HEK293 (cell line): Measurements from ENCODE around the gene LY6G6D.

ENCODE experiments used
- BCL11A ChIP-seq: fragments of 450-650 bp; formaldehyde crosslinking; IDR thresholded peaks from 2 replicates; pipeline ENCODE4 v1.5.1; 2016; ENCODE audit warnings: low read depth, missing biosample characterization, missing genetic modification characterization
- IKZF3 ChIP-seq: fragments of 450-650 bp; IDR thresholded peaks from 2 replicates; pipeline ENCODE4 v1.5.0; 2018; ENCODE audit warnings: missing biosample characterization, mild to moderate bottlenecking, missing genetic modification characterization, moderate library complexity
- INSM2 ChIP-seq: fragments of 450-650 bp; formaldehyde crosslinking; IDR thresholded peaks from 2 replicates; pipeline ENCODE4 v1.5.1; 2016; ENCODE audit warnings: missing biosample characterization, missing genetic modification characterization
- RBAK ChIP-seq: fragments of 450-650 bp; formaldehyde crosslinking; IDR thresholded peaks from 2 replicates; pipeline ENCODE4 v1.5.1; 2016; ENCODE audit warnings: missing biosample characterization, missing genetic modification characterization
- SETDB1 ChIP-seq: IDR thresholded peaks from one replicate; pipeline ENCODE4 v1.6.1; 2017; ENCODE audit warnings: mild to moderate bottlenecking, low read length, moderate library complexity, mixed read lengths; ENCODE audit not compliant: insufficient read length
- SP3 ChIP-seq: fragments of 450-650 bp; formaldehyde crosslinking; IDR thresholded peaks from 2 replicates; pipeline ENCODE4 v1.5.1; 2016; ENCODE audit warnings: missing biosample characterization, missing genetic modification characterization
- ZNF121 ChIP-seq: fragments of 450-650 bp; formaldehyde crosslinking; IDR thresholded peaks from 2 replicates; pipeline ENCODE4 v1.5.1; 2016; ENCODE audit warnings: missing biosample characterization, missing genetic modification characterization
- ZNF140 ChIP-seq: fragments of 450-650 bp; formaldehyde crosslinking; IDR thresholded peaks from 2 replicates; pipeline ENCODE4 v1.5.1; 2016; ENCODE audit warnings: missing biosample characterization, missing genetic modification characterization
- ZNF155 ChIP-seq: fragments of 450-650 bp; formaldehyde crosslinking; IDR thresholded peaks from 2 replicates; pipeline ENCODE4 v1.5.1; 2016; ENCODE audit warnings: missing biosample characterization, missing genetic modification characterization
- ZNF16 ChIP-seq: fragments of 450-650 bp; formaldehyde crosslinking; IDR thresholded peaks from 2 replicates; pipeline ENCODE4 v1.5.1; 2016; ENCODE audit warnings: low read depth, missing biosample characterization, missing genetic modification characterization
- ZNF24 ChIP-seq: fragments of 450-650 bp; formaldehyde crosslinking; IDR thresholded peaks from 2 replicates; pipeline ENCODE4 v1.5.1; 2016; ENCODE audit warnings: missing biosample characterization, missing genetic modification characterization
- ZNF335 ChIP-seq: fragments of 450-650 bp; formaldehyde crosslinking; conservative IDR thresholded peaks from 2 replicates; pipeline ENCODE4 v1.5.1; 2016; ENCODE audit warnings: missing biosample characterization, missing genetic modification characterization
- ZNF558 ChIP-seq: fragments of 450-650 bp; formaldehyde crosslinking; IDR thresholded peaks from 2 replicates; pipeline ENCODE4 v1.5.1; 2016; ENCODE audit warnings: missing biosample characterization, missing genetic modification characterization
- ZNF768 ChIP-seq: fragments of 450-650 bp; formaldehyde crosslinking; IDR thresholded peaks from 2 replicates; pipeline ENCODE4 v1.5.1; 2018; ENCODE audit warnings: missing biosample characterization, mild to moderate bottlenecking, missing genetic modification characterization
- TF ChIP-seq, protein P1 (sequence below): fragments of 450-650 bp; formaldehyde crosslinking; conservative IDR thresholded peaks from 2 replicates; pipeline ENCODE4 v1.5.1; 2016; ENCODE audit warnings: low read depth, missing biosample characterization, missing genetic modification characterization
- TF ChIP-seq, protein P2 (sequence below): fragments of 450-650 bp; formaldehyde crosslinking; IDR thresholded peaks from 2 replicates; pipeline ENCODE4 v1.5.1; 2016; ENCODE audit warnings: missing biosample characterization, missing genetic modification characterization
- TF ChIP-seq, protein P3 (sequence below): fragments of 450-650 bp; IDR thresholded peaks from 2 replicates; pipeline ENCODE4 v1.5.1; 2018; ENCODE audit warnings: missing biosample characterization, missing genetic modification characterization
- TF ChIP-seq, protein P4 (sequence below): fragments of 450-650 bp; formaldehyde crosslinking; IDR thresholded peaks from 2 replicates; pipeline ENCODE4 v1.5.1; 2016; ENCODE audit warnings: missing biosample characterization, missing genetic modification characterization
- TF ChIP-seq, protein P5 (sequence below): sonication (generic); formaldehyde crosslinking; IDR thresholded peaks from 2 replicates; pipeline ENCODE4 v1.8.1; 2022; ENCODE audit warnings: mild to moderate bottlenecking, moderate library complexity, missing genetic modification reagents
- TF ChIP-seq, protein P6 (sequence below): fragments of 450-650 bp; formaldehyde crosslinking; IDR thresholded peaks from 2 replicates; pipeline ENCODE4 v1.5.1; 2016; ENCODE audit warnings: missing biosample characterization, missing genetic modification characterization
- TF ChIP-seq, protein P7 (sequence below): fragments of 450-650 bp; formaldehyde crosslinking; IDR thresholded peaks from 2 replicates; pipeline ENCODE4 v1.5.1; 2017; ENCODE audit warnings: missing biosample characterization, missing genetic modification characterization

Gene LY6G6D

DNA sequence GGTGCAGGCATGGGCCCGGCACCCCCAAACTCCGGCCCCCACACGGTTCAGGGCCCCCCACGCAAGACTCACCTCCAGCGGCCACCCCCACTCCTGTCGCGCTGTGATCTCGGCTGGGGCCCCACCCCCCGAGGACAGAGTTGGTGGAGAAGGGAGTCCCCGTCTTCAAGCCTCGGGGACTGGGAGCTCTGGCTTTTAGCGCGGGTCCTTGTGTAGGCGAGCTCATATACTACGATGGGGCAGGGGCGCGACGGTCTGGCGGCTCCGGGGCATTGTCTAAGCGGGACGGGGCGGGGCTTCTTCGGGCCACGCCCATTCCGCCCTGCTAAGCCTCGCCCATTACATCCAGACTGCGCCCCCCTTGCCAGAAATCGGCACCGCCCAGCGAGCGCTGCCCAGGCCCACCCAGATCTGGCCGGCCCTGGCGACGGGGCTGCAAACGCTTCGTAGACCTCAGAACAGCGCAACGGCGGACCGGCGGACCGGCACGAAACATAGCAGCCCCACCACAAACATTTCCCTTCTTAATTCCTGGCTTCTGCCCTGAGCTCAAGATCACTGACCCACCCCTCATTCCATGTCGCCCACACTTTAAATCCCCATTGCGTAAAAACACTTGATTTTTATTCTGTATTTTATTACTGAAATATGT lies 15.0 kb downstream of the LY6G6D start (continued):
- TF ChIP-seq, protein P1, sequence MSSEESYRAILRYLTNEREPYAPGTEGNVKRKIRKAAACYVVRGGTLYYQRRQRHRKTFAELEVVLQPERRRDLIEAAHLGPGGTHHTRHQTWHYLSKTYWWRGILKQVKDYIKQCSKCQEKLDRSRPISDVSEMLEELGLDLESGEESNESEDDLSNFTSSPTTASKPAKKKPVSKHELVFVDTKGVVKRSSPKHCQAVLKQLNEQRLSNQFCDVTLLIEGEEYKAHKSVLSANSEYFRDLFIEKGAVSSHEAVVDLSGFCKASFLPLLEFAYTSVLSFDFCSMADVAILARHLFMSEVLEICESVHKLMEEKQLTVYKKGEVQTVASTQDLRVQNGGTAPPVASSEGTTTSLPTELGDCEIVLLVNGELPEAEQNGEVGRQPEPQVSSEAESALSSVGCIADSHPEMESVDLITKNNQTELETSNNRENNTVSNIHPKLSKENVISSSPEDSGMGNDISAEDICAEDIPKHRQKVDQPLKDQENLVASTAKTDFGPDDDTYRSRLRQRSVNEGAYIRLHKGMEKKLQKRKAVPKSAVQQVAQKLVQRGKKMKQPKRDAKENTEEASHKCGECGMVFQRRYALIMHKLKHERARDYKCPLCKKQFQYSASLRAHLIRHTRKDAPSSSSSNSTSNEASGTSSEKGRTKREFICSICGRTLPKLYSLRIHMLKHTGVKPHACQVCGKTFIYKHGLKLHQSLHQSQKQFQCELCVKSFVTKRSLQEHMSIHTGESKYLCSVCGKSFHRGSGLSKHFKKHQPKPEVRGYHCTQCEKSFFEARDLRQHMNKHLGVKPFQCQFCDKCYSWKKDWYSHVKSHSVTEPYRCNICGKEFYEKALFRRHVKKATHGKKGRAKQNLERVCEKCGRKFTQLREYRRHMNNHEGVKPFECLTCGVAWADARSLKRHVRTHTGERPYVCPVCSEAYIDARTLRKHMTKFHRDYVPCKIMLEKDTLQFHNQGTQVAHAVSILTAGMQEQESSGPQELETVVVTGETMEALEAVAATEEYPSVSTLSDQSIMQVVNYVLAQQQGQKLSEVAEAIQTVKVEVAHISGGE (tag by site-specific recombination) = 0 out of 2 replicates have a peak, but pooled peaks have one; percentile 17
- no peak for TF ChIP-seq BCL11A (tag by site-specific recombination)
- TF ChIP-seq INSM2 (tag by site-specific recombination) = no peak
- TF ChIP-seq ZNF140 (tag by site-specific recombination) = no peak
- no peak for TF ChIP-seq ZNF558
- TF ChIP-seq, protein P2, sequence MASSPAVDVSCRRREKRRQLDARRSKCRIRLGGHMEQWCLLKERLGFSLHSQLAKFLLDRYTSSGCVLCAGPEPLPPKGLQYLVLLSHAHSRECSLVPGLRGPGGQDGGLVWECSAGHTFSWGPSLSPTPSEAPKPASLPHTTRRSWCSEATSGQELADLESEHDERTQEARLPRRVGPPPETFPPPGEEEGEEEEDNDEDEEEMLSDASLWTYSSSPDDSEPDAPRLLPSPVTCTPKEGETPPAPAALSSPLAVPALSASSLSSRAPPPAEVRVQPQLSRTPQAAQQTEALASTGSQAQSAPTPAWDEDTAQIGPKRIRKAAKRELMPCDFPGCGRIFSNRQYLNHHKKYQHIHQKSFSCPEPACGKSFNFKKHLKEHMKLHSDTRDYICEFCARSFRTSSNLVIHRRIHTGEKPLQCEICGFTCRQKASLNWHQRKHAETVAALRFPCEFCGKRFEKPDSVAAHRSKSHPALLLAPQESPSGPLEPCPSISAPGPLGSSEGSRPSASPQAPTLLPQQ (tag by site-specific recombination) = peak; percentile 89
- TF ChIP-seq ZNF768 (tag by site-specific recombination) = no peak
- TF ChIP-seq SP3 (tag by site-specific recombination) = peak; percentile 91
- TF ChIP-seq RBAK = no peak
- no peak for TF ChIP-seq IKZF3 (tag by site-specific recombination)
- no peak for TF ChIP-seq ZNF121
- TF ChIP-seq, protein P3, sequence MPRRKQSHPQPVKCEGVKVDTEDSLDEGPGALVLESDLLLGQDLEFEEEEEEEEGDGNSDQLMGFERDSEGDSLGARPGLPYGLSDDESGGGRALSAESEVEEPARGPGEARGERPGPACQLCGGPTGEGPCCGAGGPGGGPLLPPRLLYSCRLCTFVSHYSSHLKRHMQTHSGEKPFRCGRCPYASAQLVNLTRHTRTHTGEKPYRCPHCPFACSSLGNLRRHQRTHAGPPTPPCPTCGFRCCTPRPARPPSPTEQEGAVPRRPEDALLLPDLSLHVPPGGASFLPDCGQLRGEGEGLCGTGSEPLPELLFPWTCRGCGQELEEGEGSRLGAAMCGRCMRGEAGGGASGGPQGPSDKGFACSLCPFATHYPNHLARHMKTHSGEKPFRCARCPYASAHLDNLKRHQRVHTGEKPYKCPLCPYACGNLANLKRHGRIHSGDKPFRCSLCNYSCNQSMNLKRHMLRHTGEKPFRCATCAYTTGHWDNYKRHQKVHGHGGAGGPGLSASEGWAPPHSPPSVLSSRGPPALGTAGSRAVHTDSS (tag by site-specific recombination) = no peak
- TF ChIP-seq, protein P4, sequence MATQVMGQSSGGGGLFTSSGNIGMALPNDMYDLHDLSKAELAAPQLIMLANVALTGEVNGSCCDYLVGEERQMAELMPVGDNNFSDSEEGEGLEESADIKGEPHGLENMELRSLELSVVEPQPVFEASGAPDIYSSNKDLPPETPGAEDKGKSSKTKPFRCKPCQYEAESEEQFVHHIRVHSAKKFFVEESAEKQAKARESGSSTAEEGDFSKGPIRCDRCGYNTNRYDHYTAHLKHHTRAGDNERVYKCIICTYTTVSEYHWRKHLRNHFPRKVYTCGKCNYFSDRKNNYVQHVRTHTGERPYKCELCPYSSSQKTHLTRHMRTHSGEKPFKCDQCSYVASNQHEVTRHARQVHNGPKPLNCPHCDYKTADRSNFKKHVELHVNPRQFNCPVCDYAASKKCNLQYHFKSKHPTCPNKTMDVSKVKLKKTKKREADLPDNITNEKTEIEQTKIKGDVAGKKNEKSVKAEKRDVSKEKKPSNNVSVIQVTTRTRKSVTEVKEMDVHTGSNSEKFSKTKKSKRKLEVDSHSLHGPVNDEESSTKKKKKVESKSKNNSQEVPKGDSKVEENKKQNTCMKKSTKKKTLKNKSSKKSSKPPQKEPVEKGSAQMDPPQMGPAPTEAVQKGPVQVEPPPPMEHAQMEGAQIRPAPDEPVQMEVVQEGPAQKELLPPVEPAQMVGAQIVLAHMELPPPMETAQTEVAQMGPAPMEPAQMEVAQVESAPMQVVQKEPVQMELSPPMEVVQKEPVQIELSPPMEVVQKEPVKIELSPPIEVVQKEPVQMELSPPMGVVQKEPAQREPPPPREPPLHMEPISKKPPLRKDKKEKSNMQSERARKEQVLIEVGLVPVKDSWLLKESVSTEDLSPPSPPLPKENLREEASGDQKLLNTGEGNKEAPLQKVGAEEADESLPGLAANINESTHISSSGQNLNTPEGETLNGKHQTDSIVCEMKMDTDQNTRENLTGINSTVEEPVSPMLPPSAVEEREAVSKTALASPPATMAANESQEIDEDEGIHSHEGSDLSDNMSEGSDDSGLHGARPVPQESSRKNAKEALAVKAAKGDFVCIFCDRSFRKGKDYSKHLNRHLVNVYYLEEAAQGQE (tag by site-specific recombination) = no peak
- TF ChIP-seq ZNF16 (tag by site-specific recombination) = no peak
- TF ChIP-seq ZNF335 (tag by site-specific recombination) = peak; percentile 96
- TF ChIP-seq SETDB1 = no peak
- no peak for TF ChIP-seq ZNF155
- TF ChIP-seq, protein P5, sequence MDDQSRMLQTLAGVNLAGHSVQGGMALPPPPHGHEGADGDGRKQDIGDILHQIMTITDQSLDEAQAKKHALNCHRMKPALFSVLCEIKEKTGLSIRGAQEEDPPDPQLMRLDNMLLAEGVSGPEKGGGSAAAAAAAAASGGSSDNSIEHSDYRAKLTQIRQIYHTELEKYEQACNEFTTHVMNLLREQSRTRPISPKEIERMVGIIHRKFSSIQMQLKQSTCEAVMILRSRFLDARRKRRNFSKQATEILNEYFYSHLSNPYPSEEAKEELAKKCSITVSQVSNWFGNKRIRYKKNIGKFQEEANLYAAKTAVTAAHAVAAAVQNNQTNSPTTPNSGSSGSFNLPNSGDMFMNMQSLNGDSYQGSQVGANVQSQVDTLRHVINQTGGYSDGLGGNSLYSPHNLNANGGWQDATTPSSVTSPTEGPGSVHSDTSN (CRISPR knock-in tag) = no peak
- TF ChIP-seq, protein P6, sequence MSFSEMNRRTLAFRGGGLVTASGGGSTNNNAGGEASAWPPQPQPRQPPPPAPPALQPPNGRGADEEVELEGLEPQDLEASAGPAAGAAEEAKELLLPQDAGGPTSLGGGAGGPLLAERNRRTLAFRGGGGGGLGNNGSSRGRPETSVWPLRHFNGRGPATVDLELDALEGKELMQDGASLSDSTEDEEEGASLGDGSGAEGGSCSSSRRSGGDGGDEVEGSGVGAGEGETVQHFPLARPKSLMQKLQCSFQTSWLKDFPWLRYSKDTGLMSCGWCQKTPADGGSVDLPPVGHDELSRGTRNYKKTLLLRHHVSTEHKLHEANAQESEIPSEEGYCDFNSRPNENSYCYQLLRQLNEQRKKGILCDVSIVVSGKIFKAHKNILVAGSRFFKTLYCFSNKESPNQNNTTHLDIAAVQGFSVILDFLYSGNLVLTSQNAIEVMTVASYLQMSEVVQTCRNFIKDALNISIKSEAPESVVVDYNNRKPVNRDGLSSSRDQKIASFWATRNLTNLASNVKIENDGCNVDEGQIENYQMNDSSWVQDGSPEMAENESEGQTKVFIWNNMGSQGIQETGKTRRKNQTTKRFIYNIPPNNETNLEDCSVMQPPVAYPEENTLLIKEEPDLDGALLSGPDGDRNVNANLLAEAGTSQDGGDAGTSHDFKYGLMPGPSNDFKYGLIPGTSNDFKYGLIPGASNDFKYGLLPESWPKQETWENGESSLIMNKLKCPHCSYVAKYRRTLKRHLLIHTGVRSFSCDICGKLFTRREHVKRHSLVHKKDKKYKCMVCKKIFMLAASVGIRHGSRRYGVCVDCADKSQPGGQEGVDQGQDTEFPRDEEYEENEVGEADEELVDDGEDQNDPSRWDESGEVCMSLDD = peak; percentile 93
- TF ChIP-seq, protein P7, sequence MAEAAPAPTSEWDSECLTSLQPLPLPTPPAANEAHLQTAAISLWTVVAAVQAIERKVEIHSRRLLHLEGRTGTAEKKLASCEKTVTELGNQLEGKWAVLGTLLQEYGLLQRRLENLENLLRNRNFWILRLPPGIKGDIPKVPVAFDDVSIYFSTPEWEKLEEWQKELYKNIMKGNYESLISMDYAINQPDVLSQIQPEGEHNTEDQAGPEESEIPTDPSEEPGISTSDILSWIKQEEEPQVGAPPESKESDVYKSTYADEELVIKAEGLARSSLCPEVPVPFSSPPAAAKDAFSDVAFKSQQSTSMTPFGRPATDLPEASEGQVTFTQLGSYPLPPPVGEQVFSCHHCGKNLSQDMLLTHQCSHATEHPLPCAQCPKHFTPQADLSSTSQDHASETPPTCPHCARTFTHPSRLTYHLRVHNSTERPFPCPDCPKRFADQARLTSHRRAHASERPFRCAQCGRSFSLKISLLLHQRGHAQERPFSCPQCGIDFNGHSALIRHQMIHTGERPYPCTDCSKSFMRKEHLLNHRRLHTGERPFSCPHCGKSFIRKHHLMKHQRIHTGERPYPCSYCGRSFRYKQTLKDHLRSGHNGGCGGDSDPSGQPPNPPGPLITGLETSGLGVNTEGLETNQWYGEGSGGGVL = peak; percentile 15; the same call in 1 of the 2 replicates
- no peak for TF ChIP-seq ZNF24 (tag by site-specific recombination)
